ENCODE measurements around the gene SDK1.

The SDK1 gene

GRCh38 chr7:4080954-4081353, 779.9 kb downstream of the SDK1 start:
- CTCF ChIA-PET: no interaction called here
- Histone ChIP-seq H3K4me3 (ENCODE audit: low read depth, low read length) (no peak overlapping the region), H3K9me3 (ENCODE audit: control insufficient read depth, insufficient read depth, low read depth, low read length) (no peaks in the 10 kb centered on the region), H3K36me3 (ENCODE audit: control insufficient read depth in 2 of 2, insufficient read depth in 1 of 2, low read length in 2 of 2) (peaks cover 0 to 7% of the 10 kb centered on the region in 2 experiments; a peak in 2 of 3 replicates), H3K4me1 (ENCODE audit: control insufficient read depth, insufficient read depth, low read length) (no peaks in the 10 kb centered on the region), H3K27ac (ENCODE audit: extremely low read depth, low read depth, low read length) (no peak overlapping the region)
- POLR2A ChIA-PET: no interaction called here
- no peak for TF ChIP-seq ZNF16 (tag by site-specific recombination; IDR thresholded peaks at IDR 0.05; ENCODE audit: low read depth)
- no peak for TF ChIP-seq ZFP37 (tag by site-specific recombination; IDR thresholded peaks at IDR 0.05)
- TF ChIP-seq KLF7 (tag by site-specific recombination; IDR thresholded peaks at IDR 0.05; ENCODE audit: borderline replicate concordance): no peak
- TF ChIP-seq REPIN1 (tag by site-specific recombination; IDR thresholded peaks at IDR 0.05; ENCODE audit: low read depth): no peak
- TF ChIP-seq ZNF521 (tag by site-specific recombination; IDR thresholded peaks at IDR 0.05): no peak
- no peak for TF ChIP-seq ZNF266 (tag by site-specific recombination; IDR thresholded peaks at IDR 0.05; ENCODE audit: low read depth)
- no peak for TF ChIP-seq GLI4 (tag by site-specific recombination; IDR thresholded peaks at IDR 0.05)
- no peak for TF ChIP-seq ZNF416 (tag by site-specific recombination; IDR thresholded peaks at IDR 0.05)
- TF ChIP-seq SALL2 (tag by site-specific recombination; IDR thresholded peaks at IDR 0.05; ENCODE audit: borderline replicate concordance): no peak
- no peak for TF ChIP-seq ZNF518A (tag by site-specific recombination; conservative IDR thresholded peaks at IDR 0.05; ENCODE audit: low read depth)

- ChIA-PET POLR2A (no interaction called here), CTCF (no interaction called here)
- no peak overlapping the region for H3K27ac ChIP-seq (ENCODE audit: extremely low read depth, low read depth, low read length)
Observed at GRCh38 chr7:4083513-4083912, 782.5 kb downstream of the SDK1 start.

GRCh38 chr7:4084271-4084670, 783.2 kb downstream of the SDK1 start:
- ChIA-PET CTCF (no interaction called here), POLR2A (no interaction called here)
- Histone ChIP-seq H3K27ac (ENCODE audit: extremely low read depth, low read depth, low read length) (no peak overlapping the region), H3K4me1 (ENCODE audit: control insufficient read depth, insufficient read depth, low read length) (no peaks in the 10 kb centered on the region), H3K4me3 (ENCODE audit: low read depth, low read length) (no peak overlapping the region), H3K36me3 (ENCODE audit: control insufficient read depth in 2 of 2, insufficient read depth in 1 of 2, low read length in 2 of 2) (no peaks in the 10 kb centered on the region), H3K9me3 (ENCODE audit: control insufficient read depth, insufficient read depth, low read depth, low read length) (no peaks in the 10 kb centered on the region)
- TF ChIP-seq ZSCAN18 (tag by site-specific recombination; IDR thresholded peaks at IDR 0.05) (no peak), ZNF391 (tag by site-specific recombination; IDR thresholded peaks at IDR 0.05; ENCODE audit: borderline replicate concordance, low read depth) (no peak)

More at GRCh38 chr7:4083513-4083912, 782.5 kb downstream of the SDK1 start:
- H3K36me3 ChIP-seq (ENCODE audit: control insufficient read depth in 2 of 2, insufficient read depth in 1 of 2, low read length in 2 of 2): no peaks in the 10 kb centered on the region
- H3K4me3 ChIP-seq (ENCODE audit: low read depth, low read length): no peak overlapping the region
- no peaks in the 10 kb centered on the region for H3K9me3 ChIP-seq (ENCODE audit: control insufficient read depth, insufficient read depth, low read depth, low read length)
- no peaks in the 10 kb centered on the region for H3K4me1 ChIP-seq (ENCODE audit: control insufficient read depth, insufficient read depth, low read length)
- TF ChIP-seq ZNF423 (tag by site-specific recombination; IDR thresholded peaks at IDR 0.05): no peak
- no peak for TF ChIP-seq KLF10 (tag by site-specific recombination; IDR thresholded peaks at IDR 0.05)

All from HEK293 (cell line).